Activated CD8-positive, alpha-beta T cell treated with anti-CD3 and anti-CD28 coated beads for 36 hours (primary cell): ENCODE measurements around the gene FRMD4A. TPM values are rescaled to one million over a fixed set of nuclear protein-coding genes. Genes with fewer than 3 reads are reported as not detected.

ENCODE experiments used
- ATAC-seq: fragments of 200-7000 bp; cut with Tn5 transposase; one replicate; pipeline ENCODE4 v1.10.0; 2021; ENCODE audit warnings: mild to moderate bottlenecking, moderate library complexity
- CTCF ChIA-PET: fragments of 350-600 bp; sonication (Branson Sonifier 250); formaldehyde crosslinking; loops from one replicate; lab custom pipeline; 2021; ENCODE audit warnings: antibody characterized with exemption; lab: Charles Lee
- POLR2A ChIA-PET: fragments of 350-600 bp; sonication (Branson Sonifier 250); formaldehyde crosslinking; loops from one replicate; lab custom pipeline; 2021; ENCODE audit warnings: antibody characterized with exemption; lab: Charles Lee
- DNase-seq: peaks from one replicate; pipeline ENCODE4 v3.0.0-alpha.2; 2020
- H3K27ac Mint-ChIP-seq: one replicate; pipeline ENCODE4 v1.8.0; 2021; ENCODE audit warnings: mild to moderate bottlenecking, mixed read lengths
- H3K27me3 Mint-ChIP-seq: one replicate; pipeline ENCODE4 v1.8.0; 2021; ENCODE audit warnings: mixed read lengths
- H3K36me3 Mint-ChIP-seq: one replicate; pipeline ENCODE4 v1.8.0; 2021; ENCODE audit warnings: low read depth, mixed read lengths
- H3K4me1 Mint-ChIP-seq: one replicate; pipeline ENCODE4 v1.8.0; 2021; ENCODE audit warnings: low read depth, mixed read lengths
- H3K4me3 Mint-ChIP-seq: one replicate; pipeline ENCODE4 v1.8.0; 2021; ENCODE audit warnings: mild to moderate bottlenecking, moderate library complexity, mixed read lengths
- H3K9me3 Mint-ChIP-seq: one replicate; pipeline ENCODE4 v1.8.0; 2021; ENCODE audit warnings: mixed read lengths
- intact Hi-C: fragments of 100-400 bp; cut with micrococcal nuclease; formaldehyde crosslinking; loops from one replicate; pipeline ENCODE4 v1.10.0; 2022
- total RNA-seq, 2 experiments: library from RNA; stranded (reverse); gene quantifications; one replicate each; pipeline ENCODE4 v1.2.3, GENCODE V29; 2021
- TF ChIP-seq, protein P1 (sequence below): fragments of 200-600 bp; IDR thresholded peaks from one replicate; pipeline ENCODE4 v1.8.0; 2022; ENCODE audit warnings: antibody characterized with exemption, mild to moderate bottlenecking

FRMD4A gene
- total RNA-seq, 2 experiments from 2014 or later: 2.1 to 2.8 TPM

DNA sequence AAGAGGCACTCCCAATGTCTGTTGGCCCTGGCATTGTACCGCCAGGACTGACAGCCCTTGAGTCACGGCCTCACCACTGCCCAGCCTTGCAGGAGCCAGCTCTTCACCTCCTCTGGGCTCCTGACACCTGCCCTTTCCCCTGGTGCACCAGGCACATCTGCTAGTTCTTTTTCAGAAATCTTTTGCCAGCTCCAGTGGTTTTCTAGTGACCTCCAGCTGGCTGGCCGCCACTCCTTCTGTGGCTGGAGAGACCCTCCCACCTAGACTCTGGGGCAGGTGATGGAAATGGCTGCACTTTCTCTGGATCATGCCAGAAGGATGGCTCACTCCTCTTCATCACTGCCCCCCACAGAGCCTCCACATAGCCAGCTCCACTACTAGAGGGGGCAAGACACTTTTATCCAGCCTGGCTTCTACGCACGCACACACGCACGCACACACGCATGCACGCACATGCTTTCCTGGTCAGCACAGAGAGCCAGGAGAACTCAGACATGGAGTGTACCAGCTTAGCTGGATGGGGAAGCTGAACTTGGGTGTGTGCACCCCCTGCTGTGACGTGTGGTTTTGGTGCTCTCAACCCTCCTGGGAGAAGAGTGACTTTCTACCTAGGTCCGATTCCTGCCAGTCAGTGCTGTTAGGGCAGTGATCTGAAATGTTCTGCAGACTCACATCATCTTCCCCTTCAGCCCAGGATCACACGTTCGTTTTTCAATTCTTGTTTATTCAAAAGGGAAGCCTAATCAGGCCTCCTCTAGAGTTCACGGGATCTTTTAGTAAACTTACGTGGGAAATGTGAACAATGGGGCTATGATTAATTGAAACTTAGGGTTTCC lies 522.0 kb downstream of the FRMD4A start:
- no peak for ATAC-seq
- DNase-seq: no peak
- Mint-ChIP-seq H3K27me3 (no peaks in the 10 kb centered on the region), H3K4me3 (no peak overlapping the region), H3K27ac (no peak overlapping the region), H3K9me3 (no peaks in the 10 kb centered on the region), H3K4me1 (peaks cover 3% of the 10 kb centered on the region), H3K36me3 (no peaks in the 10 kb centered on the region)
- ChIA-PET CTCF (no interaction called here), POLR2A (interaction anchor here (1.4 kb wide), 1 partner anchor 12 kb away, joined by 4 read pairs; no protein-coding TSS in a partner anchor)
- intact Hi-C loops: no loop called here
- TF ChIP-seq, protein P1, sequence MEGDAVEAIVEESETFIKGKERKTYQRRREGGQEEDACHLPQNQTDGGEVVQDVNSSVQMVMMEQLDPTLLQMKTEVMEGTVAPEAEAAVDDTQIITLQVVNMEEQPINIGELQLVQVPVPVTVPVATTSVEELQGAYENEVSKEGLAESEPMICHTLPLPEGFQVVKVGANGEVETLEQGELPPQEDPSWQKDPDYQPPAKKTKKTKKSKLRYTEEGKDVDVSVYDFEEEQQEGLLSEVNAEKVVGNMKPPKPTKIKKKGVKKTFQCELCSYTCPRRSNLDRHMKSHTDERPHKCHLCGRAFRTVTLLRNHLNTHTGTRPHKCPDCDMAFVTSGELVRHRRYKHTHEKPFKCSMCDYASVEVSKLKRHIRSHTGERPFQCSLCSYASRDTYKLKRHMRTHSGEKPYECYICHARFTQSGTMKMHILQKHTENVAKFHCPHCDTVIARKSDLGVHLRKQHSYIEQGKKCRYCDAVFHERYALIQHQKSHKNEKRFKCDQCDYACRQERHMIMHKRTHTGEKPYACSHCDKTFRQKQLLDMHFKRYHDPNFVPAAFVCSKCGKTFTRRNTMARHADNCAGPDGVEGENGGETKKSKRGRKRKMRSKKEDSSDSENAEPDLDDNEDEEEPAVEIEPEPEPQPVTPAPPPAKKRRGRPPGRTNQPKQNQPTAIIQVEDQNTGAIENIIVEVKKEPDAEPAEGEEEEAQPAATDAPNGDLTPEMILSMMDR: no peak

DNA sequence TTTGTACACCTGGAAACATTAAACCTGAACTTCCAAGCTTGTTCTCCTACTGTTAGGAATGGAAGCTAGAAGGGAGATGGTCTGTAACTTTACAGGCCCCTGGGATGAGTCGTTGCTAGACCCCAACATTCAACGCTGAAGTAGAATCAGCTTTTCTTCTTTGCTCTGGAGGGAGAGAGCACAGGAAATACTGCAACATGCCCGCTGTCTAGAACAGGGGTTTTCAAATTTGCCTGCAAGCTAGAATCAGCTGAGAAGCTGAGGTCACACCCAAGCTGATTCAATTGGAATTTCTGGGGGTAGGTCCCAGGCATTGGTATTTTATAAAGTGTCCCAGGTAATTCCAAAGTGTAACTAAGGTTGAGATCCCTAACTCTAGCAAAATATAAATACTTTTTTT lies 524.3 kb downstream of the FRMD4A start:
- TF ChIP-seq, protein P1: no peak
- CTCF ChIA-PET: interaction anchor here (1.2 kb wide), 1 partner anchor 147 kb away, joined by 3 read pairs; no protein-coding TSS in a partner anchor
- Mint-ChIP-seq H3K9me3 (no peaks in the 10 kb centered on the region), H3K27me3 (no peaks in the 10 kb centered on the region), H3K4me3 (no peak overlapping the region), H3K27ac (no peak overlapping the region), H3K36me3 (no peaks in the 10 kb centered on the region), H3K4me1 (peaks cover 3% of the 10 kb centered on the region)
- ATAC-seq (no peak), DNase-seq (no peak)
- intact Hi-C loops: no loop called here
- POLR2A ChIA-PET: interaction anchor here (0.7 kb wide), 1 partner anchor 36 kb away, joined by 3 read pairs; no protein-coding TSS in a partner anchor

DNA sequence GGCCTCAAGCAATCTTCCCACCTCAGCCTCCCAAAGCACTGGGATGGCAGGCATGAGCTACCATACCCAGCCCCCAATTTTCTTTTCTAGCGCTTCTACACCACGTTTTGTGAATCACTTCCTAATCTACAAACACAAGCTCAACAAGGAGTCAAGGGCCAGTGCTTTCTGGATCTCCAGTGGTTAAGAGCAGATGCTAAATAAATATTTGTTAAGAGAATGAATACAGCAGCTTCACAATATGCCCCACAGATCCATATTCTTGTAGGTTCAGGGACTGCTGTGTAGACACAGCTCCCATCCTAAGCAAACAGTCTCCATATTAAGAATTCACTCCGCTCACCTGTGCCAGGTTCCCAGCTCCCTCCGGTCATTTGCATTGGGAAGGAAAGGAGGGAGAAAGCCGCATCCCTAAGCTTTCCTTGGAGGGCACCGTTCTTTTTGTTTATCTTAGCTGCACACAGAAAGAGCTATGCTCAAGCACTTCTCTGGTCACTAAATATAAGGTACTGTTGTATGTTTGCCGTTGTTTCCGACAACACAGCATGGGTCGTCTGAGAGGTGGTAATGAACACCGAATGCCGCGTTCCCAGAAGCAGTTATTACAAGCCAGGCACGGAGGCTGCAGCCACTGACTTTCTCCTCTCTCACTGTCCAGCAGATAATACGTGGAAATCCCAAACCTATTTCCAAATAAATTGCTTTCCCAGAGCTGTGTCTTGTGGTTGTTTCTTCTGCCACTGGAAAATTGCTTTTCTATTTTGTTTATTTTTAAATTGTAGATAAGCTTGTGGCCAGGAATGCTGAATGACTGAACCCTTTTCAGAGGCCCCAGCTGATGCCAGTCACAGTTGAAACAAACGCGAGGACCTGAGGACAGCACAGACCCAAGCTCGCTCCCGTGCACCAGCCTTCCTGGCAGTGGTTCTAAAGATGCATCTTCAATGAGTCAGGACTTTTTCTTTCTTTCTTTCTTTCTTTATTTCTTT lies 526.9 kb downstream of the FRMD4A start:
- TF ChIP-seq, protein P1: no peak
- no peaks in the 10 kb centered on the region for H3K27me3 Mint-ChIP-seq
- CTCF ChIA-PET: interaction anchor here (0.6 kb wide), 1 partner anchor 210 kb away, joined by 3 read pairs; no protein-coding TSS in a partner anchor
- no peaks in the 10 kb centered on the region for H3K36me3 Mint-ChIP-seq
- no peak overlapping the region for H3K4me3 Mint-ChIP-seq
- POLR2A ChIA-PET: interaction anchor here (0.5 kb wide), 1 partner anchor 40 kb away, joined by 4 read pairs; no protein-coding TSS in a partner anchor
- no peaks in the 10 kb centered on the region for H3K9me3 Mint-ChIP-seq
- H3K27ac Mint-ChIP-seq: no peak overlapping the region
- ATAC-seq (no peak), DNase-seq (no peak)
- H3K4me1 Mint-ChIP-seq: peaks cover 9% of the 10 kb centered on the region
- intact Hi-C loops: no loop called here

DNA sequence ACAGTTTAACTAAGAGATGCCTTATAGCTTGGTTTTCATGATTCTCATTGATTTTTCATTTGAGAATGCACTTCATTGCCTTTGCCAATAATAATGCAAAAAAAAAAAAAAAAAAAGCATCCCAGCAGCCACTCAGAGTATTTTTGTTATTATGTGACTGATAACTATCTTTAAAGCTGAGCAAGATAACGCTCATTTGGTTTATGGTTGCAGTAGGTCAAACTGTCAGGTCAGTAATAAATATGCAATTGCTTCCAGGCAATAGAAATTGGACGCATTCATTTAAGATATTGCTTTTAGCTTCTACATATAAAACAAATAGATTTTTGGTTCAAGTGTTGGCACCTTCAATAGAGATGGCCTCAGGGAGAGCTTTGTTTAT lies 528.8 kb downstream of the FRMD4A start:
- TF ChIP-seq, protein P1: no peak
- CTCF ChIA-PET: no interaction called here
- Mint-ChIP-seq H3K27me3 (no peaks in the 10 kb centered on the region), H3K4me3 (no peak overlapping the region), H3K36me3 (no peaks in the 10 kb centered on the region), H3K27ac (no peak overlapping the region), H3K4me1 (peaks cover 14% of the 10 kb centered on the region), H3K9me3 (no peaks in the 10 kb centered on the region)
- ATAC-seq: no peak
- POLR2A ChIA-PET: interaction anchor here (0.7 kb wide), 1 partner anchor 98 kb away, joined by 3 read pairs; no protein-coding TSS in a partner anchor
- intact Hi-C loops: no loop called here
- no peak for DNase-seq
